NCI-H748 (cell line): Measurements from ENCODE around the gene CIAO2B.

Experiments
- DNase-seq: peaks from one replicate; lab custom pipeline; 2025; ENCODE audit not compliant: unreplicated experiment; lab: John Stamatoyannopoulos, UW

CIAO2B gene

DNA sequence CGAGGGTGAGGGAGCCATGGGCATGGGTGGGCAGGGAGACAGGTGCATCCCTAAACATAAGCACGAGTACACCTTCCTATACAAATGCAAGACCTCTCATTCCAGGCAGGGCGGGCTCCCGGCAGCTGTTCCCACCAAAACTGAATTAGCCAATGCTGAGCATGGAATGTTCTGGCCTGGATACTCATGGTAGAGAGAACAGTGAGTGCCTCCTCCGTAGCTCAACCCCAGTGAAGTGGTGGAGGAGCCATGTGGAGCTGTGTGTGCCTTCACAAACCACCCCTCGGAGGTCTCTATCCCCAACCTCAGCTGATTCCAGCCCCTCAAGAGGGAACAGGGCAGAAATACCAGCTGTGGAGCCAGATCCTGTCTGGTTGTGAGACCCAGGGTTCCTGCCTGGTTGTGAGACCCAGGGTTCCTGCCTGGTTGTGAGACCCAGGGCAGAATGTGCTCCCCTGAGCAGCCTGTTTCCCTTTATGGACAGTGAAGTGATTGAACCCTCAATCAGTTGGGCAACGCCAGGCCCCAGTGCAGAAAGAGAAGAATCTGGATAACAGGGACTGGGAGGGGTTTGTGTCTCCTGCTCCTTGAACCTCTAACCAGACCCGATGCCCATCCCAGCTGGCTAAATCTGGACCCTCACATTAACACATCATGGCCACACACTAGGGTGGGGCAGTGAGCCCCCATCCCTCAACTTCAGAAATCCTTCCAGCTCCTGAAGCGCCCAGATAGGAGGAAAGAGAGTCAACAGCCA is 13.1 kb downstream of the CIAO2B start:
- DNase-seq: no peak

DNA sequence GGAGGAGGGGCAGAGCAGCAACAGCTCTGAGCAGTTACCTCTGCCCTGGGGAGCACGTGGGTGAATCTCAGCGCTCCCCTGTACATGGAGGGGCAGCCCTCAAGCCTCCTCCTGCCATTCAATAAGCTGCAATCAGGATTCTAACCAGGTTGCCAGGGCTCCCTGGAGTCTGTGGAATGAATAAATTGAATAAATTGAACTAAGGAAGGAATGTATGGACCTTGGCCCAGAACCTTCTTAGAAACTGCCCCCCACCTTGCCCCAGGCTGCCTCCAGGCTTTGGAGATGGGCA is 14.0 kb downstream of the CIAO2B start:
- no peak for DNase-seq

DNA sequence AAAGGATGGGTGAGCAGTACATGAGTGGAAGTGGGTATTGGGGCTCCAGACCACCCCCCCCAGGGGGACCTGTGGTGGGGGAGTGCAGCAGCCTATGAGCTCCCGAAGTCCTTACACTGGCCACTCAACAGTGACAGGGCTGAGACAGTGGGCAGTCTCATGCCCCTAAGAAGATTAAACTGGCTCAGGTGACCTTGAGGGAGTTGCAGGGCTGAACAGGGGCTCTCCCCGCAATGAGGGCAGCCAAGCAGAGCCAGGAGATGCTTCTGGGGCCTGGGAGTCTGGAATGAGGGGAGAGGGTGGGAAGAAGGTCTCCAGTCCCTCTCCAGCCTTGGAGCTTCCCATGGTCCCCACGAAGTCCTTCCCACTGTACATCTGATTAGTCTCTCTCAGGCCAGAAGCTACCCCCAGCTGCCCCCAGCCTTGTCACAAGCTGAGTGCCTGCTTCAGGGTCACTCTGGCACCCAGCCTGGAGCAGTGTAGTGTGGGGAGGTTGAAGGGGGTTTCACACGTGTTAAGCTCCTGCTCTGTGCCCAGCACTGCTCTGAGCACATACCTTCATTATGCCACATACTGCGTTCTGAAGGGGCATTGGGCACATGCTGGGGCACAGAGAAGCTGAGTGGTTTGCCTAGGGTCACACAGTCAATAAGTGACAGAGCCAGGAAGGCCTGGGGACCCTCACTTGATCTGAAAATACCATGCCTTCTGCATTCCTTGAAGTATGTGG is 14.5 kb downstream of the CIAO2B start:
- no peak for DNase-seq

DNA sequence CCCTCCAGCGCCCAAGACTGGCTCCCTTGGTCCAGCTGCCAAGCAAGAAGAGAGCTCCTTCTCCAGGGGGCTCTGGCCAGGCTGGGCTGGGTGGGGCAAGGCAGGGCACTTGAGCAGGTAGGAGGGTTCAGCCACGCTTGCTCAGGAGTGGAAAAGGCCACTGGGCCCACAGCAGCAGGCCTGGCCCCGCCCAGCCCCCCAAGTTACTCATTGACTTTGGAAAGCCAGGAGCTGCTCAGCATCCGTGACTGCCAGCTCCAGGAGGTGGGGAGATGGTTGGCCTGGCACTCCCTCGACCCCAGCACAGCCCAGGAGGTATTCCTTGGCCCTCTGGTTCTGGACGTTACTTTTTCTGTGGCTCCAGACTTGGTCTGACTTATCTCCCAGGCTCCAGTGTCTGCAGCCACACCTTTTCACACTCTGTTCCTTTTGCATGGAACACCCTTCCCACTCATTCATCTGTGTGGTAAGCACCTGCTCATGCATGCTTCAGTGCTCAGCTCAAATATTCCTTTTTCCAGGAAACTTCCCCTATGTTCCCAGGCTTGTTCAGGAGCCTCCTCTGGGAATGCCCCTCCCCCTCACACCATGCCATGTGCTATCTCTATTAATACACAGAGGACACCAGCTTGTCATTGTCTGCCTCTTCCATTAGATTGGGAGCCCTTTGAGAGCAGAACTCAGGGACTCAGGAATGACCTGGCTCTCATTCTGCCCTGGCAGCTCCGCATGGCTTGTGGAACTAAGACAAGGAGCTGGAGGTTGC is 15.2 kb downstream of the CIAO2B start, which contains the start of gene CDH16:
Gene CDH16 (minus strand): TSS at position 83 of the 766 bp plus-strand sequence. CDS start 820 bp downstream, outside the sequence.
- DNase-seq: no peak

DNA sequence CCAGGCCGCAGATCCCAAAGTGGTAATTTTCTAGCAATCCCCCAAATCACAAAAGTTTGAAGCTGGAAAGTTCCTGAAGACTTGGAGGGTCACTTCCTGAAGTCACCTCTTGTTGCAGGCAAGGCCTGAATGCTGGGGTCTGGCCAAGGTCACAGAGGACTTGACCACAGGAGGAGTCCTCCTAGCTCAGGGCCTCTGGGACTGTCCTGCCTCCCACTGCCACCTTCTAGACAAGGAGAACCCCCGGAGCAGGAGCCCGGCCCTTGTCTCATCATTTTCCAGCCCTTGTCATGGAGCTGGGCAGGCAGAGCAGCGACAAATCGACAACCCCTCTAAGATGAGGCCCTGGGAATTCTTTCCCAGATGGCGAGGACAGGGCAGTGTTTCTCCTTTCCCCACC is 15.8 kb downstream of the CIAO2B start:
- no peak for DNase-seq

DNA sequence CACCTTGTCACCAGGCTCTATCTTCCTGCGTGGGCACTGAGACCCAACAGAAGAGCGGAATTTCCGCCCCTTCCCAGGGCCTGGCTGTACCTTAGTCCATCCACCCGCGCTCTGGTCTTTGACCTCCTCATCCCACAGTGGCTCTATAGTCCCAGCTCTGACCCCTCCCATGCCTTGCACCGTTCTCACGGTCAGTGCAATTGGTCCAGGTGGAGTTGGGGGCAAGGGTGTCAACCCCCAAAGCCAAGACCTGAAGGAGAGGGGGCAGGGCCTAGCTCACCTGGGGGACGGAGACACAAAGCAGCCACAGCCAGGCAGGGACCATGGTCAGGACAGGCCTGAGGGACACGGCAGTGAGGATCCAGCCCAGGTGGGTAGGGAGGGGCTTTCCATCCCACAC is 16.5 kb downstream of the CIAO2B start:
- DNase-seq: no peak

DNA sequence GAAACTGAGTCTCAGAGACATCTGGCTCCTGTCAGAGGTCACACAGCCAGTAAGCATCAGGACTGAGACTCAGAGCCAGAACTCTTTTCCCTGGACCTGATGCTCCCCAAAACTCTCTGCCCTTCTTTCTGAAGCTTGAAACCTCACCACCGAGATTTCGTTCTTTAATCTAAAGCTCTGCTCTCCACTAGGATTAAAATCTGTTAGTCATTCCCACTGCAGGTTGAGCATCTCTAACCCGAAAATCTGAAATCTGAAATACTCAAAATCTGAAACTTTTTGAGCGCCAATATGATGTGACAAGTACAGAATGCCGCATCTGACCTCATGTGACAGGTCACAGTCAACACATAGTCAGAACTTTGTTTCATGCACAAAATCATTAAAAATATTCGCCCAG is 17.7 kb downstream of the CIAO2B start:
- DNase-seq: no peak

DNA sequence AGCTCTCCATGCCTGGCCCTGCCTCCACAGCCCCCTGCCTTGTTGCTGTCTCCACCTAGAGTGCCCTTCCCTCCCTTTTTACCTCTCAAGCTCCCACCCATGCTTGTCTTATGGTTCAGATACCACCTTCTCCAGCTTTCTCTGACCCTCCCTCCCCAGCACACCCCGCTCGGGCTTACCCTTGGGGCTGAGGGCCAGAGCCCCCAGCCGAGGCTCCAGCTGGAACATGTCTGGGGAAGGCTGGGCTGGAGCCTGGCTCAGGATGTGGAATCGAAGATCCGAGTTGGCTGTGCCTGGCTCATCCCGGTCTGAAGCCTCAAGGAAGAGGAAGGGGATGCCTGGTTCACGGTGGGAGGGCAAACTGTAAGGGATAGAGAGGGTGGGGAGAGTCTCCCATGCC is 19.2 kb downstream of the CIAO2B start:
- no peak for DNase-seq

DNA sequence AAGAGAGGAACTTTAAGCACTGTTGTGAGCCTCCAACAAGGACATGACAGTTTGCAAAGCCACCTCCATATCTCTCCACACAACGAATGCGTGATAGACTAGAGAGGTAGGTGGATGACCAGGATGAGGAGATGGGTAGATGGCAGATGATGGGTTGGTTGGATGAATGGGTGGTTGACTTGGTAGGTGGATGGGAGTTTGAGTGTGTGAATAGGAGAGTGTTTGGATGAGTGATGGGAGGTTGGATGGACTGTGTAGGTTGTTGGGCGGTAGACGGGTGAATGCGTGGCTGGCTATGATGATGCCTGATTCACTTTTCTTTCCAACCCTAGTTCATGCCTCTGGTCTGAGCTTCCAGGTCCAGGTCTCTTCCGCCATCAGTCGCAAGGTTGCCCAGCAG is 19.7 kb downstream of the CIAO2B start:
- DNase-seq: no peak

DNA sequence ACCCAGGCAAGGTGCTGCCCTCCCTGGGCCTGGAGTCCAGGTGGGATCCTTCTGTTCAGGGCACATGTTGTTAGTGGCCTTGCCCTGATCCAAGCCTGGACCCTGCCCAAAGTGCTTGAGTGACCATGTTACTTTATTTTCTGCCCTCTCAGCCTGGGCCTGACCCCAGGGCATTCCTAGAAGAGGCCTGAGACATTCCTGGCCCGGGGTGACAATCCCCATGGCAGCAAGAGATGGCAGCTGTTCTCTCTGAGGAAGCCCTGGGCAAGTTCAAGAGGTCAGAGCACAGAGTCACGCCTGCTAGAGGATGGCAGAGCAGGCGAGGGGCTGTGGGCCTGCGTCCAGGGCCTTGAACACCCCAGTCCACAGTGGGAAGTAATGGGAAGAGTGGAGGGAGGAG is 20.5 kb downstream of the CIAO2B start:
- DNase-seq: no peak

DNA sequence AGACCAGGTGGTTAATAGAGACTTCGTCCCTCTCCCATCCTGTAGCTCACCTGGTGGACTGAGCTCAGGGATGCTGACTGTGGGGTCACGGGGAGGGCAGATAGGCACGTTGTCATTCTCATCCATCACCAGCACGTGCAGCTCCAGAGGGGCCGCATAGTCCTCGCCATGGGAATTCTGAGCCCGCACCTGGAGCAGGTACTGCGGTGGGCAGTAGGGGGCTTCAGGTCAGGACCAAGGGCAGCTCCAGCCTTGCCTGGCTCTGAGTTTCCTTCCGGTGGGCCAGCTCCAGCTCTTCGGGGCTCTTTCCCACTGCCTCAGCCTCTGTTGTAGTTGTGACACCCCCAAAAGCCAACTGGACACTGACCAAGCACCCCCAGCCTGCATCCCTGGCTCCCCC is 21.1 kb downstream of the CIAO2B start:
- DNase-seq: no peak

DNA sequence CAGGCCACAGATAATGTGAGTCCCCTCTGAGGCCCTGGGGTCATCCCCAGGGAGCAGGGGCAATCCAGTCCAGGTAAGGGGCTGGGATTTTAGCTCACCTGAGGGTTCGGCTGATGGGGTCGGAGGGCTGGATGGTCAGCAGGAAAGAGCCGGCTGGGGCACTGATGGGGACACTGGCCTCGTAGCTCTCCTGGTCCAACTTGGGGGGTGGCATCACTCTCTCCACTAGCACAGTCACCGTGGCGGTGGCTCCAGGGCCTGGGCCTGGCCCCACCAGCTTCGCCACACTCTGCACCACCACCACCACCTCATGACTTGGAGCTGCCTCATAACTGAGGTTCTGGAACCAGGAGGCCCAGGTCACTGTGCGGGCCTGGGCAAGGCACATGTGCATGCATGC is 22.4 kb downstream of the CIAO2B start:
- no peak for DNase-seq

DNA sequence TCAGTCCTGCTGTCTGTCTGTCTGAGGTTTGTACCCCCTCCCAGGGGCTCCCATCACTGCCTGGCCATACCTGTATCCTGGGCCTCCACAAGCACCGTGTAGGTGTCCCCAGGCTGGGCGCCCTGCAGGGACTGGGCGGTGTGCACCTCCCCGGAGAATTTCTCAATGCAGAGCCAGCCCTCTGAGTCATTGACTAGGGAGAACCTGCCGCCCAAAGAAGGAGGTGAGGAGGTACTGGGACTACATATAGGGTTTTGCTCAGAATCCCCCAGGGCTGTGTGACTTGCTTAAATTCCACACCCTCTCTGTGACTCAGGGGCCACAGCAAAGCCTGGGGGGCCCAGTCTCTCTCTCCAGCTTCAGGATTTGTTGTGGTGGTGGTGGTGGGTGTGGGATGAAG is 23.1 kb downstream of the CIAO2B start:
- DNase-seq: no peak

DNA sequence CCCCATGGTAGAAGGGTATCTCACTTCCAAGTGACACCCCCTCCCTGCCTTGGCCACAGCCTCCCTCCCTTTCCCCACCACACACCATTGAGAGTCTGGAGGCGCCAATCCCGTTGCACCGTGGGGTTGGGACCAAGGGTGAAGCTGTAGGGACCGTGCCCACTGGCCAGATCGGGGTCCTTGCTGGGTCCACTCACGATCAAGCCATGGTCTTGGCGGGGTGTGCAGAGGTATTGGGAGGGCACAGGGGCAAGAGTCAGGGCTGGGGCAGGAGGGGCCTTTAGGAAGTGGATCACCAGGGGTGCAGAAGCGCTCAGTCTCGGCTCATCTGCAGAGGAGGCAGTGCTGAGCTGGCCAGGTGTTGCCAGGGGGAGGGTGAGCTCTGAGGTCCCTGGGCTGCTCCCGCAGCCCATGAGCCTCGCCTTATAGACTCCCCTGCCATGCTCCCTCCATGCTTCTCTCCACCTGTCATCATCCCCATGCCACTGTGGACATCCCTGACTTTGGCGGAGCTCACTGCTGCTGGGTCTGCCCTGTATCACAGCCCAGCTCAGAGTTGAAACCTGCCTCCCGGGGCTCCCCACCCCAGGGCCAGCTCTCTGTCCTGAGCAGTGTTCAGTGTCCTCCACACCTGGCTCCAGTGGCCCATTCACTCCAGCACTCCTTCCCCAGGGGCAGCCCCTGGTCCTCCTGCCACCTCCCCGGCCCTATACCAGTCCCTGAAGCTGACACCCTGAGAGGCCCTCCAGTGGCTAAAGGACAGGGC is 23.8 kb downstream of the CIAO2B start:
- DNase-seq: no peak

DNA sequence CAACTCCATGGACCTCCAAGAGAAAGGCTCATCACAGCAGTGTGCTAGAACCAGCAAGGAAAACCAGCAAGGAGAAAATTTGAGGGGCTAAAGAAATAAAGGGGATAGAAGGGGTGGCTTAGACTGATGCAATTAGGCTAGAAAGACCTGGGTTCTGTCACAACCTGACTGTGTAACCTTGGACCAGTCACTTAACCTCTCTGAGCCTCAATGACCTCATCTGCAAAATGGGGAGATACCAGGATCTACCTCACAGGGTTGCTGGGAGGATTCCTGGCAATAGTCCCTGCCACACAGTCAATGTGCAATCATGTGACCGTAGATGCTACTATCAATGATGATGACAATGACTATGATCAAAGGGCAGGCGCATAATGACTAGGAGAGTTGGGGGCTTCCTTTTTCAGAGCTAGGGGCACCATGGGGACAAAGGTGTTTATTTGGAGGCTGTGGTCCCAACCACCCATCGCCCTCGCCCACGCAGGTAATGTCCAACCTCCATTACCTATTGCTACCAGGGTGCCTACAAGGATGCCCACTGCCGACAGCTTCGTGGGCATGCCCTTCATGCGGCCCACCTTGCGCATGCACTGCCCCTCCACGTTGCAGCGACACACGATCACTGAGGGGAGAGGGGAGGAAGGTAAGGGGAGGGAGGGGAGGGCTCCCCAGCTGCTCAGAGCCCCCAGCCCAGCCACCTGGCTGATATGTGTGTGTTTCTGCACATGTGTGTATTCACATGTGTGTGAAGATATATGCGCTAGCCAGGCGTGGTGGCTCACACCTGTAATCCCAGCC is 25.2 kb downstream of the CIAO2B start:
- no peak for DNase-seq

DNA sequence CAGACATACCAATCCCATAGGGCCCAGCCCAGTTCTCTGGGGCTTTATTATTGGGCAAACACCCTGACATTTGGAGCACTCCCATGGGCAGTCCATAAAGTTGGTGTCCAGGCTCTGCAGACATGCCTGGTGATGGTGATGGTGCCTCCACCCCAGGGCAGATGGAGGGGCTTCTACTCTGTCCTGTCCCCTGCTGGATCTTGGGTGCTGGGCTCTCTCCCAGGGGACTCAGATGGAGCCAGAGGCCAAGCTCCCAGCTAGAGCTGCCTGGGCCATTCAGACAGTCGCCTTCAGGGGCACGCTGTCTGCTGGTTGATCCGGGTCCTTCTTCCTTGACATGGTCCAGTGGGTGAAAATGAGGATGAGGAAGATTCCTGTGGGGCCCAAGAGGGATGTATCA is 26.1 kb downstream of the CIAO2B start:
- no peak for DNase-seq

DNA sequence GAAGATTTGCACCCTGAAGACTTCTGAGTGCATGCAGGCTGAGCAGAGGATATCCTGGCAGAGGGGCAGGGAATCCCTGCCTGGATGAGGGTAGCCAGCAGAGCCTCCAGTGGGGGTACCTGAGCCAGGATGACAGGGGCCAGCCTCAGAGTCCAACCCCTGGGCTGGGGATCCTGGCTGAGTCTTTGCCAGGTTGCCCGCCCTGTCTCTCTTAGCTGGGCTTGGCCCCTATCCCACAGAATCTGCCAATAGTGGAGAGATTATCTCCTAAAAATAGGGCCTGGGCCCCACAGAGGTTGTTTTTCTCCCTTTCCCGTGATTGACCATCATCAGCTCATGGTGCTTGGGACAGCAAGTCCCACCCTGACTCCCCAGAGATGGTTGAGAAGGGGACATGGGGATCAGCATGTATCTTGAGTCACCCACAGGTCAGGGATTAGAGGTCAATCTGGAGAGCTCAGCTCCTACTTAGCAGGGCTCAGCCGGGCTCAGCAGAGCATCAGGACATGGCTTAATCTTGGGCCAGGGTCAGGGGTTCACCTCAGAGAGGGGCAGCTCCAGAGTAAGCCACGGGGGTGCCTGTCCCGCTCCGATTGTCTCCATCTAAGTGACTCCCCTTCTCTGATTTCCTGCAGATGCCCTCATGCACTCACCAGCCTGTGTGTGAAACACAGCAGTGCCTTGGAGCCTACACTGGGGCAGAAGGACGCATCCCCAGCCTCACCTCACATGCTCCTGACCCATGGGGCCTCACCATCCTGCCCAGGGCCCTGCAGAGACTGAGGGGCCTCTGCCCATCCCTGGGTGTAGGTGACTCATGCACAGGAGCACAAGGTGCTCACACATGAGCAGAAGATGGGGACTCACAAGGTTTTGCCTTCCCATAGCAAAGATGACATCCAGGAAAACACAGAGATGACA is 27.0 kb downstream of the CIAO2B start:
- DNase-seq: no peak

DNA sequence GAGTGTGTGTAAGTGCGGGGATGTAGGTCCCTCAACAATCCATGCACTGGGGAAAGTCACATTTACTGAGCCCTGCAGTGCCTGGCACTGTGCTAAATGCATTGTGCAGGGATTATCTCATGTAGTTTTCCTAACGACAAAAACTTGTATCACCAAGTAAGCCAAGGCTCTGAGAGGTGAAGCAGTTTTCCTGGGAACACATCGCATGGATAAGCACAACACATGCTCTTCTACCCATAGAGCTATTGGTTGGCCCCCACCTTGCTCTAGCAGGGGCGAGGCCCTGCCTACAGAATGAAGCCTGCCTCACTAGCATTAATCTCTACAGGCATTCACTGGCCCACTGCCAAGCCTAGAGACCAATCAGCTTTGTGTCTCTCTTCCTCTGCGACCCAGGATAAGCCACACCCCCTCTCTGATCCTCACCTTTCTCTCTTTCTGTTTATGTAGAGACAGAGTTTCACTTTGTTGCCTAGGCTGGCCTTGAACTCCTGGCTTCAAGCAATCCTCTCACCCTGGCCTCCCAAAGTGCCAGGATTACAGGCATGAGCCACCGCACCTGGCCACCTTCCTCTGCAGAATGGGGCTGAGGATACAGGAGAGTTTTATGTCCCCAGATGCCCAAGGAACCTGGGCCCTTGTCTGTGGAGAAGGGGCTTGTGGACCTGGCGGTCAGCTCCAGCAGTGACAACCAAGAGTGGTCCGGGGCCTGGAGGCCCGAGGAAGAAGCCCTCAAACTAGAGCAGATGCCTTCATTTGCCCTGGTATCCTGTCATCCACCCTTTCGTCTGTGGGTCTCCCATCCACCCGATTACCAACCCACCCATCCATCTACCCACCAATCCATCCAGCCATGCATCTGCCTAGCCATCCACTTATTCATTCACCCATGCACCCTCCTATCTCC is 28.3 kb downstream of the CIAO2B start:
- DNase-seq: peak; percentile 34
